VCaP (cell line): Measurements from ENCODE around the gene COLQ.

Experiments
- H3K27ac ChIP-seq: fragments of 450-650 bp; 2 replicates; pipeline ENCODE4 v1.5.1; 2017
- CTCF ChIP-seq: fragments of 450-650 bp; conservative IDR thresholded peaks from 2 replicates; pipeline ENCODE4 v1.5.1; 2017; ENCODE audit warnings: mild to moderate bottlenecking, moderate library complexity

COLQ gene

GRCh38 chr3:15453991-15454625, 67.4 kb downstream of the COLQ start:
- no peak overlapping the region for H3K27ac ChIP-seq
- TF ChIP-seq CTCF, result no peak

- no peak for TF ChIP-seq CTCF
- no peak overlapping the region for H3K27ac ChIP-seq
Measured at GRCh38 chr3:15453501-15453900, 68.0 kb downstream of the COLQ start.

GRCh38 chr3:15452961-15453360, 68.5 kb downstream of the COLQ start:
- no peak overlapping the region for H3K27ac ChIP-seq
- no peak for TF ChIP-seq CTCF

GRCh38 chr3:15452156-15452555, 69.3 kb downstream of the COLQ start:
- no peak overlapping the region for H3K27ac ChIP-seq
- TF ChIP-seq CTCF, result no peak

GRCh38 chr3:15451216-15452113, 70.0 kb downstream of the COLQ start:
- H3K27ac ChIP-seq, result no peak overlapping the region
- no peak for TF ChIP-seq CTCF

- H3K27ac ChIP-seq, result no peak overlapping the region
- no peak for TF ChIP-seq CTCF
Measured at GRCh38 chr3:15450438-15451215, 70.9 kb downstream of the COLQ start.
